Lower leg skin (tissue), 3 donors: ENCODE measurements around the gene CALHM4.

ENCODE experiments used
- POLR2A ChIP-seq, 2 donors: fragments of 450-650 bp; IDR thresholded peaks; one replicate each; pipeline ENCODE4 v1.6.1; 2016 to 2017; ENCODE audit warnings: antibody characterized with exemption in 2 of 2, mild to moderate bottlenecking in 1 of 2, moderate library complexity in 1 of 2
- TF ChIP-seq, protein P1 (sequence below), 3 donors: fragments of 450-650 bp; IDR thresholded peaks; one replicate each; pipeline ENCODE4 v1.5.1; 2016; ENCODE audit warnings: antibody characterized with exemption in 3 of 3, mild to moderate bottlenecking in 3 of 3, moderate library complexity in 2 of 3

DNA sequence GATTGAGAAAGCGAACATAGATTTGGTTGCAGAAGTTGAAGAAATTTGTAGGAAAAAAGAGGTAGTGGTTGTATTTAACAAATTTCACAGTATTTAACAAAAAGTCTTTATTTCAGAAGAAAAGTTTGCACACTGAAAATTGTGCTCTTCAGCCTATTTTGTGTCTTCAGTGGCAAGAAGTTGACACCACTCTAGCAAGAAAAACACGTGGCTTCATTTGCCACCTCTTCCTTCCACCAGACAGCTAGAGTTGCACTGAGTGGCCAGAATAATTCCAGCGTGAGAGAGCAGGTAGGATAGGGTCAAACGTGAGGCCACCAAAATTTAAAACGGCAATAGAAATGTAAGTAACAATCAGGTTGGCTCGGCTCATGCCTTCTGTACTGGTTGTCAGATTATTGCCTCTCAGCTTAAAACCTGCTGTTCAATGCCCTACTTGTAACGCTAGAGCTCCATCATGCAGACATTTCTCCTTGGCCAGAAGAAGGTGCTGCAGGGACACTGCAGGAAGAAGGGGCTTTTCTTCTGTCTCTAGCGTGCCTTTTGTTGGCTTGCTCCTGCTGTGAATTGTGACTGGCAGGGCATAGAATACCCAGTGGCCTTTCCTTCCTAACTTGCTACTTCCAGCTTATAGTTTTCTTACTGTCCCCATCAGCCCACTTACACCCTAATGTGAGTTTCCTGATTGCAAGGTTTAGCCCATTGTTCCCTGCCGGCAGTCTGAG is 20.2 kb upstream of the CALHM4 start:
- TF ChIP-seq, protein P1, sequence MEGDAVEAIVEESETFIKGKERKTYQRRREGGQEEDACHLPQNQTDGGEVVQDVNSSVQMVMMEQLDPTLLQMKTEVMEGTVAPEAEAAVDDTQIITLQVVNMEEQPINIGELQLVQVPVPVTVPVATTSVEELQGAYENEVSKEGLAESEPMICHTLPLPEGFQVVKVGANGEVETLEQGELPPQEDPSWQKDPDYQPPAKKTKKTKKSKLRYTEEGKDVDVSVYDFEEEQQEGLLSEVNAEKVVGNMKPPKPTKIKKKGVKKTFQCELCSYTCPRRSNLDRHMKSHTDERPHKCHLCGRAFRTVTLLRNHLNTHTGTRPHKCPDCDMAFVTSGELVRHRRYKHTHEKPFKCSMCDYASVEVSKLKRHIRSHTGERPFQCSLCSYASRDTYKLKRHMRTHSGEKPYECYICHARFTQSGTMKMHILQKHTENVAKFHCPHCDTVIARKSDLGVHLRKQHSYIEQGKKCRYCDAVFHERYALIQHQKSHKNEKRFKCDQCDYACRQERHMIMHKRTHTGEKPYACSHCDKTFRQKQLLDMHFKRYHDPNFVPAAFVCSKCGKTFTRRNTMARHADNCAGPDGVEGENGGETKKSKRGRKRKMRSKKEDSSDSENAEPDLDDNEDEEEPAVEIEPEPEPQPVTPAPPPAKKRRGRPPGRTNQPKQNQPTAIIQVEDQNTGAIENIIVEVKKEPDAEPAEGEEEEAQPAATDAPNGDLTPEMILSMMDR (IDR thresholded peaks at IDR 0.05): no peak
- no peak for TF ChIP-seq POLR2A (IDR thresholded peaks at IDR 0.05)
